Measurements from ENCODE around the gene TCF20.

Gene TCF20

DNA sequence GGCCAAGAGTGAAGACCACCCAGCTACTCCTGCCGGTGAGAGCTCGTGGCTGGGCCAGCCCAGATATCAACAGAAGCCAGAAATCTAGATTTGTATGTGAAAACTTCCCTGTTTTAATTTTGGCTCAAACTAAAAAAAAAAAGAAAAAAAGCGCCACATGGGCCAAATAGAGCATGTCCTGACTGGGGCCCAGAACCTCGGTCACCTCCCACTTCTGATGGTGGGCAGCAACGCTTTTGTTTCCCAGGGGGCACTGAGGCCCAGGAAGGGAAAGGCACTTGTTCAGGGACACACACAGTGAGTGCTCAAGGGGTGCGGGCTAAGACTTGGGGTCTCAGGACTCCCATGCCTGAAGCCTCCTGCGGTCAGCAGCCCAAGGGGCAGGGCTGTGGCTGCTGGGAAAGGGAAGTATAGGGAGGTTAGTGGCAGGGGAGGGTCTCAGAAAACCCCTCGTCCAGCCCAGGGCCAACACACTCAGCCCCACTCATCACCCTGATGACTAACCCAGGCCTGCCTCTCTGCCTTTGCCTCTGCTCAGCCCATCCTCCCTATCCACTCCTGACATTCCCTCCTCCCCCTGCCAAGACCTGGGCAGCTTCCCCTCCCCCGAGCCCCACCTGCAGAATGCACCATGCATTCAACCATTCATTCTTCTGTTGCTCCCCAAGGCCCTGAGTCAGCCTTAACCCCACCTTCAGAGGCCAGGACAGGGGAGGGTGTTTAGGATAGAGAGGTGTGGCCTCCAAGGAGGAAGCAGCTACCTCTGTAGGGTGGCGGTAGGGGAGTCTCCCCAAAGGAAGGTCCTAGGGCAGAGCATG, 30.0 kb upstream of the TCF20 start:
- DNase-seq (ENCODE audit: low read depth), result no peak

DNA sequence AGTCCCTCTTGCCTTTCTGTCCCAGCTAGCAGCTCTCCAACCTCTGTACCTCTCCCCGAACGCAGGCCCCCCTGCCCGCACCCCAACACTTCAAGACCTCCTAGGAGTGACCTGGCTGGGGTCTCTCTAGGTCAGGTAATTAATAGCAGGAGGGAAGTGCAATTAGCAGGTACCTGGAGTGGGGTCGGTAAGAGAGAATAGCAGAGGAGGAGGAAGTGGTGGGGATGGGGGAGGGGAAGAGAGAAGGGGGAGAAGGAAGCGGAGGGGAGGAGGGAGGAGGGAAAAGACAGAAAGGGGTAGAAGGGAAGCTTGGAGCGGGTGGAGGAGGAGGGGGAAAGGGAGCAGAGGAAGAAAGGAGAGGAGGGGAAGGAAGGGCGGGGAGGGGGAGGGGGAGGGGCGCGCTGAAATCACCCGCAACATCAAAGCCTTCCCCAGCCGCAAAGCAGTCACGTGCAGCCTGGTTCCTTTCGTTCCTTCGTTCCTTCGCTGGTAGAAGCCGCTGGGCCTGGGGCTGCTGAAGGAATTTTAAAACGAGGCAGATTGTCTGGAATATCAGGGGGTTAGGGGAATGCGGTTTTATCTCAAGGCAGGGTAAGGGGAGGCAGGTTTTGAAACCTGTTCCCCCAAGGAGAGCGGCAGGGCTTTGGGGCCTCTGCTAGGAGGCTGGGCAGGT, 29.3 kb upstream of the TCF20 start:
- DNase-seq (ENCODE audit: low read depth), result peak; percentile 51

DNA sequence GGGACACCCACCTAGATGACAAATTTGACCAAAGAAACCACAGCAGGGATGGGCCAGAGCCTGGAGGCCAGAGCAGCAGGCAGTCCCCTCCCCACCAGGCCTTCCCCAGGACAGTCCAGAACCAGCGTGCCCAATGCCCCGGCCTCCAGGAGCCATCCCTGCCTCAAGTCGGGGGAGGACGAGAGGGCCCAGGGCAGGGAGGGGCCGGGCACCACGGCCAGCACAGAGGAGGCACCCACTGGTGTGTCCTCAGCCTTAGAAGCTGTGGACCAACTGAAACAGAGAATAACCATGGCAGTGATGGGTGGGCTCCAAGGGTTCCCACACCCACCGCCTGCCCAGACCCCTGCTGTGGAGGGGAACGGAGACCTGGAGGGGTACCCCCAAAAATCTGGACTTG, 28.3 kb upstream of the TCF20 start:
- DNase-seq (ENCODE audit: low read depth), result no peak

DNA sequence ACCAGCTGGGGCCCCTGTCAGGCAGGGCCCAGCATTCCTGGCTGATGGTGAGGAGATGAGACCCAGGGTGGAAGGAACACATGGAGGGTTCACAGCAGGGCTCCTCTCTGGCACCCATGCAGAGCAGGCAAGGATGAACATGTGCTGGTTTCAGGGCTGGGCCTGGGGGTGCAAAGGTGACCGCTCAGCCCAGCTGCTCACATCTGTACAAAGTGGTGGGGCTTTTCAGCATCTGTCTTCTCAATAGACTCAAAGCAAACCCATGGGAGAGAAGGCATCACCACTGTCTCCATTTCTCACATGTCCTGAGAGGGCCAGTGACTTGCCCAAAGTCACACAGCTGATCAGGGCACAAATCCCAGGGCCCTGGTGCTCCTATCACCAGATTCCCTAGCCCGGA, 27.3 kb upstream of the TCF20 start:
- no peak for DNase-seq (ENCODE audit: low read depth)

DNA sequence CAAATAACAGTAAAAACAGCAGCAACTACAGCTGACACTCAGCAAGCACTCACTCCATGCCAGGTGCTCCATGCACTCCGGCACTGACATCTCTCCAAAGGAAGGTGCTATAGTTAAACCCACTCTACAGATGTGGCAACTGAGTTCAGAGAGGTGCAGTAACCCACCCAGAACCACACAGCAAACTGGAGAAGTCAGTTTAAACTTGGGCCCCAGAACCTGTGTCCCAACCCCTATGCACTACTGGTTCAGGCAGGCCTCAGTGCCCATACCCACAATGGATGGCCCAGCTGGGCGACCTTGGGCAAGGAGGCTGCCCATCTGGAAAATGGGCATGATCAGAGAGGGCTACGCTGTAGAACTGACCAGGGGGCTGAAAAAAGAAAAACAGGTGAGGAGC, 26.4 kb upstream of the TCF20 start:
- DNase-seq (ENCODE audit: low read depth), result no peak

DNA sequence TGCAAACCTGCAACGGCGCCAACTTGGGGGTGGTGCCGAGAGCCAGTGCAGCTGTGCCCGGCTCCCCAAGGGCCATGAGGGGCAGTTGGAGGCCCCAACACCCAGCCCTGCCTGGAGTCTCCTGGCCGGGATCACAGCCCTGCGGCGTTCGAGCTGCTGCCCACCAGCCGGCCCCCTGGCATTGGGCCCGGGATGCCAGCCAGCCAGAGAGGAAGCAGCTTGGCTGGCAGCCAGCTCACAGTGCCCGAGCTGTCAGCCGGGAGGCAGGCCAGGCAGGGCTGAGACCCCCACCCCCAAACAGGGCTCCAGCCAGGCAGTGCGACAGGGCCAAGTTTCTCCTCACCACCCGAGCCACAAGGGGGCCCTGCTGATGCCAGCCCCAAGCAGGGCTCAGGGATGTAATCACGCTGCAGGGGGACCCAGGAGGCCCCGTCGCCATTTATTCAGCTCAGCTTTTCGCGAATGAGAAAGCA, 26.0 kb upstream of the TCF20 start:
- no peak for DNase-seq (ENCODE audit: low read depth)

DNA sequence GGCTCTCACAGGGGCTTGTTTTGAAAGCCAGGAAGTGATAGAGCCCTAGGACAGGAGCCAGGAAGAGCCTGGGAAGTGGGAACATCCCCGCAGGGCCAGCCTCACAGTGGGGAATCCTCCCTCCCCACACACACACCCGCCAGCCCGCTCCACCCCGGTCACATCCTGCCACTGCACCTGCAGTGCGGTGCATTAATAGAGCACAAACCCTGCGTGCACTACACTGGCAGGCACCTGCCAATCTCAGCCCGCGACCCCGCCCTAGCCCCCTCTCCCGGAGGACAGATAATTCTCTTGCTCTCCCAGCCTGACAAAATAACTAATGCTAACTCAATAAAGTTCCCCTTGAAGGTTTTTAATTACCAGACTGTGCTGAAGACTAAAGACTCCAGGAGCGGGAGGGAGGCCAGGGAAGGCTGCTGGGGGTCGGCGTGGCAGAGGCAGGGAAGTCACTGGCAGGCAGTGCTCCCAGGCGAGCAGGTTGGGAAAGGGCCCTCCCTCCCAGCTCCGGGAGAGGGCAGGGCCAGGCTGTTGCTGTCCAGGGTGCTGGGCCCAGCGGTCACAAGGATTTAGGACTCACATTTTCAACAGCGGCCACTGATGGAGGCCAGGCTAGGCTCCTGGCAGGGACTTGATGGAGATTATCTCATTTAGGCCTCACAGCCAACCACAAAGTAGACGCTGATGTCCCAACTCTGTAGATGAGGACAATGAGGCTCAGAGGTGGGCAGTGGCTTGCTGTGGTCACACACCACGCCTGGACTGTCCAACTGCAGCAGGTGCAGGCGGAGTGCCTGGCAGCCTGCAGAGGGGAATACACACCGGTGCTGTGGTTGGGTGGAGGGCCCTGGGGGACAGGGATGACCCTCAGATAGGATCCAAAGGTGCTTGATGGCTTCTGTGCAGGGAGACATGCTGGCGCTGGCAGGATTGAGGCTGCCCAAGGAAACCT, 23.9 kb upstream of the TCF20 start:
- no peak for DNase-seq (ENCODE audit: low read depth)

DNA sequence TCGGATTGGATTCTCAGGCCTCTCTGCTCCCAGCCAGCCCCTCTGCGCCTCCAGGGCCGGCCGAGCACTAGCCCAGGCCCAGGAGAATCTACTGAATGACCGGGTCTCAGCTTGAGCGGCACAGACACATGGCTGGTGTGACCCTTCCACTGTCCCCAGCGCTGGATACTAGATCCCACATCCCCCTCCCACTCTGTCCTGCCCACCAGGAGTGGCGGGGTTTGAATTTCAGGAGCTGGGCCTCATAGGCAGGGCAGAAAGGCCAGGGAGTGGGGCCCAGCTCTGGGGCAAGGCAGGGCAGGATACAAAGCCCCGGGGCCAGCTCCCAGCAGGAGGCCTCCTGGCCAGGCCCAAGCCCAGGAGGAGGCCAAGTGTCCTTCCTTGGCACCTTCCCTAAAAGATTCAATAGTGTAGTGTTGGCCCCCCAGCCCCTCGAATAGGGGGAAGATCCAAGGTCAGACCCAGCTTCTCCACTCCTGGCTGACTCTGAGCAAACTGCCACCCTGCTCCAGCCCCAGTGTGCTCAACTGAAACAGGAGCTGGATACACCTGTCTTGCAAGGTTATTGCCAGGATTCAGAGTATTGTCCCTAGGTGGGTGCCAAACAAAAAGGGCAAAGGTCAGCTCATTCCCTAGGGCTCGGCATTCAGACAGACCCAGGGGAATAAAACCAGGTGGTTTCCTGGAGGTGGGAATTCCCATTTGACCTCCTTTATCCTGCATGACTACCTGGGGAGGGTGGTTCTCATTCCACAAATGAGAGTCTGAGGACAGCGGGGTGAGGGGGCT, 22.5 kb upstream of the TCF20 start:
- no peak for DNase-seq (ENCODE audit: low read depth)

DNA sequence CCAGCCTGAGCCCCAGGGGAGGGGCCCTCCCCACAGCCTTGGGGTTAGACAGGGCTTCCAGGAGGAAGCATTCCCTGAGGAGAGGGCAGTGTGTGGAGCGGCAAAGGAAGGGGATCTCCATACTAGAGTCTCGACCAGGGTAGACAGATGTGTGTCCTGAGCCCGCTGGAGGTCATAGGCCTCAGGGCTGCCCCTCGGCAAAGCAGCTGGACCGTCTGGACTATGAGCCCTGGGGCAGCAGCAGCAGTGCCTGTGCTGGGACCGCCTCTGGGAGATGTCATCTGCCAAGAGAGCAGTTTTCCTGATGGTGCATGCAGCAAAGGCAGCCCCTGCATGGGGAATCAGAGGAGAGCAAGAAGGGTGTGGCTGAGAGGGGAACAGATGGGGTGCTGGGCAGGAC, 20.8 kb upstream of the TCF20 start:
- DNase-seq (ENCODE audit: low read depth), result no peak

DNA sequence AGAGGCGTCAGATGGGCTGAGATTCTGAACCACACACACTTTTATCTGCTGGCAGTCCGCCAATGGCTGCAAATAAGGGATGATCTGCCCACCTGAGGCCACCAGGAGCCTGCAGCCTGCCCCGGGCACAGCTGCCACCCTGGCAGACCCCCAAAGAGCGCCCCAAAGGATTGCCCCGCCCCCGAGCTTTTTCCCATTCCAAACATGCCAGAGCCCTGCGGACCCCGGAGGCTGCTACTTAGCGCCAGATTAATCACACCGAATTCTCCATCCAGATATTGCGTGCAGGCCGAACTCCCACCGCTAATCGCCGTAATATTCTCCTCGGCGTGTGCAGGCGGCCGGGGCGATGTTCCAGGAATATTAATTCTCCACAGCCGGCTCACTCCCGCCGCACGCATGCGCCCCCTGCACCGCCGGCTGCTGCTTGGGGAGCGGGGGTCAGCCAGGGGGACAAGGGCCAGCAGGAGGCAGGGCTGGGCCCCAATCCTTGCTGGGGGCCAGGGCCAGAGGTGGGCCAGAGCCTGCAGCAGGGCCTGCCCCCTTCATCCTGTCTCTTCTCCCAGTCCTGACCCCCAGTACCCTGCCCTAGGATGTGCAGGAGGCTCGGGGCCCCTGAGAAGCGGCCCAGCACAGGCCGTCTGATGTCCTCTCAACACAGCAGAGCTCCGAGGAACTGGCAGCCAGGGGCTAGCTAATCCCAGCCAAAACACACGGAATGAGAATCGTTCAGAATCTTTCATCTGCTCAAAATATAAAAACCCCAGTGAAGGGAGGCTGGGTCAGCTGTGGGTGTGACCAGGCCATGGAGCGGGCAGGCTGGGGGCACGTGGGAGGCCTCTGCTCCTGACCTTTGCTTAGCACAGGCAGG, 19.5 kb upstream of the TCF20 start:
- no peak for DNase-seq (ENCODE audit: low read depth)

DNA sequence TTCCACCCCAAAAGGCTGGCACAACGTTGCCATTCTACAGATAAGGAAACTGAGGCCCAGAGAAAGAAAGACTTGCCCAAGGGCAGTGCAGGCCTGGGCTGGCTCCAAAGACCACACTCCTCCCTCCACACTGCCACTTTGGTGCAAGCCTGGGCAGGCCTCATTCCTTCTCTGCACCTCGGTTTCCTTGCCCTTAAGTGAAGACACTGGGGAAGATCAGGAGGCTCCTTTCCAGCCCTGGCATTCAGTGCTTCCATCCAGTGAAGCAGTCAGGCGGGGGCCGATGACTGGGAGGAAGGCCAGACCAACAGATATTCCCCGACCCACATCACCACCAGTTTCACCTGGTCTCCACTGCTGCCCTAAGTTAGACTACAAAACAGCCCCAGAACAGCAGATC, 18.3 kb upstream of the TCF20 start:
- no peak for DNase-seq (ENCODE audit: low read depth)

DNA sequence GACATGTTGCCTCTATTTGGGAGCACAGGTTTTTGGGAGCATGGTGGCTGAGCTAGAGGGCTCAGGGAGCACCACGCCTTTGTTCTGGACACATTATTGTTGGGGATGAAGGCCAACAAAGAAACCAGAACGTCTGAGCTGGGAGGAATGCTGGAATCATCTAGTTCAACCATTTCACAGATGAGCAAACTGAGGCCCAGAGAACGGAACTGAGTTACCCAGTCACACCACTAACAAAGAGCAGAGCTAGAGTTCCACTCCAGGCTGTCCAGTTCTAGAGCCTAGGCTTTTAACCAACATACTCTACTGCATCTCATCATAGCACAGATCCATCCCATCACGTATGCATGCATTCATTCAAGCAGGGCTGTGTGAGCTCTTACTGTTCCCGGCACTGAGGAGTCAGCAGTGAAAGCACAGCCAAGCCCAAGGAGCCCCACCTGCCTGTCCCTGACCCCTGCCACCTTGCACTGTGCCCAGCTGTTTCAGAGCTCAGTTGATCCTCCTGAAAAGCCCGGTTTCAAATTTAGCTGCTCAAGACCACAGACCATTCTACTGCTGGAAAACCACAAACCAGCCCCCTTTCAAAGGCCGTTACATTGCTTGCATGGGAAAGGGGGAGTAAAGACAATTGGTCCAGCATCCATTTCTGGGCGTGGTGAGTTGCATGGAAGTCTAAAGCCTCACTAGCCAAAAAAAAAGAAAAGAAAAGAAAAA, 16.9 kb upstream of the TCF20 start:
- DNase-seq (ENCODE audit: low read depth), result no peak

DNA sequence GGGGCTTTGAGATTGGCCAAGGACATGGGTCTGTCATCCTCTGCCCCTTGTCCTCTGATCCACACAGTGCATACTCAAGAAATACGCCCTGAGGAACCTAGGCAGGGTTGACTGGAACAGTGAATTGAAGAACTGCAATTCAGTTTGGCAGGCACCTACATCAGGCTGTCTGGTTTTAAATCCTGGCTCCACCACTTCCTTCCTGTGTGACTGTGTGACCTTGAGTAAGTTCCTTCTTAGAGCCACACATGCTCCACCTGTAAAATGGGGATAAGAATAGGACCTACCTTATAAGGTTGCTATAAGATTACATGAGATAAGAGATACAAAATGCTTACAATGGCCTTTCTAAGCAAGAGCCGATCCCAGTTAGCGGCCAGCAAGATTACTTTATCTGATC, 15.8 kb upstream of the TCF20 start:
- DNase-seq (ENCODE audit: low read depth), result no peak

DNA sequence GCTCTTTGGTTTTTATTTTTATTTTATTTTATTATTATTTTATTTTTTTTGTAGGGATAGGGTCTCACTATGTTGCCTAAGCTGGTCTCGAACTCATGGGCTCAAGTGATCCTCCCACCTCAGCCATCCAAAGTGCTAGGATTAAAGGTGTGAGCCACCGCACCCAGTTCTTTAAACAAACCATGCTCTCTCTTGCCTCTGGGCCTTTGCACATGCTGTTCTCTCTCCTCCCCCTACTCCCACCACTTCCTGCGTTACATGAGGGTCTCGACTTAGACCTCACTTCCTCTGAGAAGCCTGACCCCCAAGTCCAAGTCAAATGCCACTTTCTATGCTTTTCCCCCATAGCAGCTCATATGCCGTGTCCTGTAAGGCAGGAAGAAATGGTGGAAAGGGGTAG, 15.2 kb upstream of the TCF20 start:
- DNase-seq (ENCODE audit: low read depth), result no peak

DNA sequence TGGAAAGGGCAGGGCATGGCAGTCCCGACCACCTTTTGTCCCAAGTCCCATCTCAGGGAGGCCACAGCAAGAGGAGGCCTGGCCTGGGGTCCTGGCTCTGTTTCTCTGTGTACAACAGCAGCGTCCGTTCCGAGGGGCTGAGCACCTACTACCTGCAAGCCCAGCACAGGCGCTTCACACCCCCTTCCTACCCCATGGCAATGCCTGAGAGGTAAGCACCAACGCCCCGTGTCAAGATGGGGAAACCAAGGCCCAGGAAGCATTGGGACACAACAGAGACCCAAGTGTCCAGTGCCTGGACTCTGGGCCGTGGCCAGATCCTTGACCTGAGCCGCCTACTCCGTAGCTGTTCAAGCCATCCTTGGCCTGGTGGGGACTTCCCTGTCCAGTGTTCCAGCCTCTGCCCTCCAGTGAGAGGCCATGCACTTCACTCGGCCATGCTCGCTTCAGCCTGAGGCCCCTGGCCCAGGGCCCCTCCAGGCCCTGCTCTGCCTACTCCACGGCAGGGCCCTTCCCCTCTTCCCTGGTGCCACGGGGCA, 14.3 kb upstream of the TCF20 start:
- no peak for DNase-seq (ENCODE audit: low read depth)

DNA sequence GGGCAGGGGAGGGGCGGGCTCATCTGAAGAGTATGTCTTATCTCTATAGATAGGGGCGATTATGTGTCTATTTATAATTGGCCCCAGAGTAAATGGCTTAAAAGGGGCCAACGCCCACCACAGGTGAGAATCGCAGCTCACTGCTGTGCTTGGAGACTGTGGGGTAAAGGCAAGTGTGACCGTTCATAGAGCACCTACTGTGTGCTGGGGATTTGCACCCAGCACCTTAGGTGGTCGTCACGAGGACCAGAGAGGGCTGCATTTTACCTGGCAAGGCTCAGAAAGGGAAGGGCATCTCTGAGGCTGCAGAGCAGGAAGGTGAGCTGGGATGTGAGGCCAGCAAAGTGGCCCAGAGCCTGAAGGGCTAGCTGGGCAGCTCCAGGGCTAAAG, 13.7 kb upstream of the TCF20 start:
- no peak for DNase-seq (ENCODE audit: low read depth)

DNA sequence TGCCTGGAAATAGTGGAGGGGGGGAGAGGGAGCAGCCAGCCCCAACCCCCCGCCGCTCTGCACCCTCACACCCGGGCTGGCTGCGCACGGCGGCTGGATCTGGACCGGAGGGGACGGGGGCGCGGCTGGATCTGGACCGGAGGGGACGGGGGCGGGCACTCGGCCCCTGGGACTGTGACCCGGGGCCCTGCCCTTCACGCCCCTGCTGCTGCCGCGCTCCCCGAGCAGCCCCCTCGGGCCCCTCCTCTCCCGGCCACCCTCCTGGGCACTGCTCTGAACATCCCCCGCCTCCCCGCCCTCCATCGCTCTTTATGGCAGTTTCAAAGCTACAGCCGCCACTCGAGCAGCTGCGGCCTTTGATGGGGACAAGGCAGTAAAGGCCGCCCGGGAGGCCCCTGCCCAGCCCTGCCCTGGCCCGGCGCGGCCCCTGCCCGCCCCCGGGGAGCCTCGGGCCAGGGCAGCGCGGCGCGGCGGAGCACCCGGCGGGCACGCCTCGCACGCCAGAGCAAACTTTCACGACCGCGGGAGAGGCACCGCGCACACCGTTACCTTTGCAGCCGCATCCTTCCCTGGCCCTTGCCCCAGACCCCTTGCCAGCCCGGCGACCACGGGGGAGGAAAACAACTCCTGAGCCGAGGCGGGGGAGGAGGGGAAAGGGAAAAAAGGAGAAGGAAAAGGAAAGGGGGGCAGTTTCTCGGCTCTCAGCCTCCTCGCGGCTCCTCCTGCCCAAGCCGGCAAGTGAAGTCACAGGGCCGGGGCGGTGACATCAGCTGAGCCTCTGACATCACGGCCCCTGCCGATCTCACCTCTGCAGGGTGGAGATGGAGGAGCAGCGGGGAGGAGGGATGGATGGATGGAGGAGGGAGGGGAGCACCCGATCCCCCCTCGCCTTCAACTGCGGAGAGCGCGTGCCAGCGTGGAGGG, 13.1 kb upstream of the TCF20 start:
- no peak for DNase-seq (ENCODE audit: low read depth)

DNA sequence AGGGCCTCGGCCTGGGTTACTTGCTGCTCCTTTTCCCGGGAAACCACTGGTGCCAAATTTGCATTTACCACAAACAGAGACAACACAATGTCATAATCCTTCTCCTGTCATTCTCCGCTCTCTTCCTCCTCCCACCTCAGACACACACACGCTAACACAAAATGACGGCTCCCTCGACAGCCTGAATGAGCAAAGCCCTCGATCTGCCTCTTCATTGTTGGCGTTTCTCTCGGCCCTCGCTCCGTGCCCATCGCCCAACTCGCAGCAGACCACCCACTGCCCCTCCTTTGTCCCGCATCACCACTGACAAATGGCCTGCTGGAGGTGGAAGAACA, 12.5 kb upstream of the TCF20 start:
- no peak for DNase-seq (ENCODE audit: low read depth)

Measured in activated T-helper 1 cell treated with Interleukin-2 at 50 U/mL for 16 hours (primary cell).